GM23338 (cell line): ENCODE data around the gene IGLL5. TPM values are rescaled to one million over a fixed set of nuclear protein-coding genes. Genes with fewer than 3 reads are reported as not detected.

Source experiments
- ATAC-seq: fragments of 200-7000 bp; cut with Tn5 transposase; 3 replicates; pipeline ENCODE4 v1.9.1; 2020
- DNase-seq: peaks from one replicate; pipeline ENCODE4 v3.0.0-alpha.2; 2015; ENCODE audit warnings: low spot score
- H2AFZ ChIP-seq: fragments of 200-600 bp; sonication (generic); 2 replicates; pipeline ENCODE4 v1.8.0; 2016; ENCODE audit warnings: antibody characterized with exemption, mild to moderate bottlenecking, moderate library complexity
- H3F3A ChIP-seq: fragments of 200-600 bp; sonication (generic); replicated peaks from 2 replicates; pipeline ENCODE4 v1.8.0; 2017; ENCODE audit warnings: antibody characterized with exemption, mixed run types, low read depth
- H3K27ac ChIP-seq: fragments of 200-600 bp; sonication (generic); 2 replicates; pipeline ENCODE4 v1.6.1; 2016; ENCODE audit warnings: low read depth
- H3K27me3 ChIP-seq: fragments of 200-600 bp; sonication (generic); 2 replicates; pipeline ENCODE4 v1.8.0; 2016; ENCODE audit warnings: mild to moderate bottlenecking, mixed run types, moderate library complexity; ENCODE audit not compliant: insufficient read depth
- H3K36me3 ChIP-seq: fragments of 200-600 bp; sonication (generic); 2 replicates; pipeline ENCODE4 v1.8.0; 2016; ENCODE audit warnings: mild to moderate bottlenecking; ENCODE audit not compliant: insufficient read depth
- H3K4me1 ChIP-seq: fragments of 200-600 bp; sonication (generic); 2 replicates; pipeline ENCODE4 v1.8.0; 2016; ENCODE audit warnings: mild to moderate bottlenecking, moderate library complexity; ENCODE audit not compliant: insufficient read depth
- H3K4me2 ChIP-seq: fragments of 200-600 bp; sonication (generic); 2 replicates; pipeline ENCODE4 v1.7.1; 2017; ENCODE audit warnings: mixed run types
- H3K4me3 ChIP-seq: fragments of 200-600 bp; sonication (generic); 2 replicates; pipeline ENCODE4 v1.6.1; 2016; ENCODE audit warnings: mixed run types
- H3K79me2 ChIP-seq: fragments of 200-600 bp; sonication (generic); replicated peaks from 2 replicates; pipeline ENCODE4 v1.8.0; 2017; ENCODE audit warnings: mild to moderate bottlenecking; ENCODE audit not compliant: insufficient read depth
- H3K9me2 ChIP-seq: fragments of 200-600 bp; sonication (generic); 2 replicates; pipeline ENCODE4 v1.8.0; 2017; ENCODE audit not compliant: insufficient read depth
- H4K20me1 ChIP-seq: fragments of 200-600 bp; sonication (generic); replicated peaks from 2 replicates; pipeline ENCODE4 v1.8.0; 2017; ENCODE audit warnings: mild to moderate bottlenecking; ENCODE audit not compliant: insufficient read depth
- H3K27ac Mint-ChIP-seq: 2 replicates; pipeline ENCODE4 v1.8.0; 2020; ENCODE audit warnings: inconsistent platforms, mild to moderate bottlenecking, moderate library complexity, mixed read lengths
- H3K27me3 Mint-ChIP-seq: 3 replicates; pipeline ENCODE4 v1.8.0; 2022; ENCODE audit warnings: low read depth, mild to moderate bottlenecking, moderate library complexity, mixed read lengths, inconsistent platforms; ENCODE audit not compliant: insufficient read depth, poor library complexity
- H3K36me3 Mint-ChIP-seq: 3 replicates; pipeline ENCODE4 v1.8.0; 2021; ENCODE audit warnings: low read depth, mild to moderate bottlenecking, inconsistent platforms, moderate library complexity, mixed read lengths
- H3K4me1 Mint-ChIP-seq: 3 replicates; pipeline ENCODE4 v1.8.0; 2020; ENCODE audit warnings: mild to moderate bottlenecking, inconsistent platforms, mixed read lengths
- H3K4me3 Mint-ChIP-seq: 3 replicates; pipeline ENCODE4 v1.8.0; 2021; ENCODE audit warnings: moderate library complexity, mild to moderate bottlenecking, inconsistent platforms, mixed read lengths
- H3K9me3 Mint-ChIP-seq: 3 replicates; pipeline ENCODE4 v1.8.0; 2020; ENCODE audit warnings: moderate library complexity, mild to moderate bottlenecking, inconsistent platforms, mixed read lengths
- CREB1 ChIP-seq: fragments of 250-450 bp; sonication (Bioruptor Pico); IDR thresholded peaks from 2 replicates; pipeline ENCODE4 v1.5.0; 2020; ENCODE audit warnings: low read depth, mild to moderate bottlenecking, moderate library complexity
- CTCF ChIP-seq, 2 experiments: fragments of 200-600 bp in 1 of 2; sonication (generic) in 1 of 2; conservative IDR thresholded peaks; 2 replicates each; pipeline versions ENCODE4 v1.5.1 to v1.6.1; 2016 to 2017; ENCODE audit warnings: antibody characterized with exemption in 2 of 2, low read depth in 2 of 2, mild to moderate bottlenecking in 2 of 2, moderate library complexity in 1 of 2
- ETS1 ChIP-seq: IDR thresholded peaks from 2 replicates; pipeline ENCODE4 v1.6.1; 2016; ENCODE audit warnings: antibody characterized with exemption
- EZH2 ChIP-seq: fragments of 200-600 bp; sonication (generic); IDR thresholded peaks from one replicate; pipeline ENCODE4 v1.8.0; 2017; ENCODE audit warnings: antibody characterized with exemption, mild to moderate bottlenecking, low read depth; ENCODE audit not compliant: unreplicated experiment
- EZH2phosphoT487 ChIP-seq: fragments of 200-600 bp; sonication (generic); IDR thresholded peaks from one replicate; pipeline ENCODE4 v1.8.1; 2018; ENCODE audit warnings: antibody characterized with exemption; ENCODE audit not compliant: unreplicated experiment
- JUNB ChIP-seq: IDR thresholded peaks from one replicate; pipeline ENCODE4 v1.6.1; 2016; ENCODE audit warnings: antibody characterized with exemption; ENCODE audit not compliant: unreplicated experiment
- NANOG ChIP-seq: IDR thresholded peaks from 2 replicates; pipeline ENCODE4 v1.6.1; 2016; ENCODE audit warnings: antibody characterized with exemption, borderline replicate concordance
- POLR2AphosphoS5 ChIP-seq: IDR thresholded peaks from 2 replicates; pipeline ENCODE4 v1.6.1; 2016; ENCODE audit warnings: antibody characterized with exemption, low read depth
- REST ChIP-seq: IDR thresholded peaks from one replicate; pipeline ENCODE4 v1.6.1; 2018; ENCODE audit warnings: antibody characterized with exemption; ENCODE audit not compliant: unreplicated experiment
- STAT1 ChIP-seq: IDR thresholded peaks from one replicate; pipeline ENCODE4 v1.6.1; 2016; ENCODE audit warnings: antibody characterized with exemption; ENCODE audit not compliant: unreplicated experiment
- ZNF114 ChIP-seq: fragments of 250-450 bp; sonication (Bioruptor Pico); IDR thresholded peaks from 2 replicates; pipeline ENCODE4 v1.5.0; 2020; ENCODE audit warnings: mild to moderate bottlenecking, moderate library complexity
- ZNF331 ChIP-seq: fragments of 250-450 bp; sonication (Bioruptor Pico); IDR thresholded peaks from 2 replicates; pipeline ENCODE4 v1.5.0; 2020; ENCODE audit warnings: low read depth, mild to moderate bottlenecking, moderate library complexity
- ZNF462 ChIP-seq: fragments of 250-450 bp; sonication (Bioruptor Pico); IDR thresholded peaks from 2 replicates; pipeline ENCODE4 v1.5.0; 2020; ENCODE audit warnings: mild to moderate bottlenecking, moderate library complexity
- polyA plus RNA-seq: library from polyadenylated mRNA; unstranded; fragments of >200 nt; fragmentation: Nextera tagmentation; extraction: Ambion mirVana; gene quantifications from 2 replicates; pipeline ENCODE4 v1.2.1, GENCODE V29; 2016
- total RNA-seq: library from RNA; depleted of rRNA; stranded (reverse); fragments of >200 nt; shearing (Covaris generic); gene quantifications from 2 replicates; pipeline ENCODE4 v1.2.3, GENCODE V29; 2014

The IGLL5 gene
- total and polyA plus RNA-seq, 2 experiments from 2014 or later: not detected

- Histone ChIP-seq H3K79me2 (no peaks in the 10 kb centered on the region), H3K27ac (no peak overlapping the region), H3K4me2 (no peak overlapping the region), H3K4me1 (no peaks in the 10 kb centered on the region), H3F3A (no peaks in the 10 kb centered on the region), H3K36me3 (no peaks in the 10 kb centered on the region), H2AFZ (no peak overlapping the region), H3K9me2 (no peaks in the 10 kb centered on the region), H4K20me1 (no peaks in the 10 kb centered on the region), H3K27me3 (peaks cover 82% of the 10 kb centered on the region), H3K4me3 (no peak overlapping the region)
- H3K9me3 Mint-ChIP-seq: no peaks in the 10 kb centered on the region; the same call in 2 of the 3 replicates
- peaks cover 45% of the 10 kb centered on the region for H3K27me3 Mint-ChIP-seq
- no peak overlapping the region for H3K4me3 Mint-ChIP-seq
- H3K27ac Mint-ChIP-seq: no peak overlapping the region
- DNase-seq (peak; percentile 88), ATAC-seq (peak; percentile 95)
- no peaks in the 10 kb centered on the region for H3K36me3 Mint-ChIP-seq
- H3K4me1 Mint-ChIP-seq: no peaks in the 10 kb centered on the region
- TF ChIP-seq STAT1: no peak
- no peak for TF ChIP-seq ETS1
- no peak for TF ChIP-seq JUNB
- TF ChIP-seq ZNF462 (CRISPR knock-in tag): 0 out of 2 replicates have a peak, but pooled peaks have one; percentile 25
- TF ChIP-seq CREB1 (CRISPR knock-in tag): no peak
- TF ChIP-seq NANOG: no peak
- TF ChIP-seq EZH2: no peak
- TF ChIP-seq EZH2phosphoT487: no peak
- TF ChIP-seq CTCF (conservative IDR thresholded peaks at IDR 0.05; ENCODE audit: low read depth in 2 of 2): peak; percentile 74 to 81
- no peak for TF ChIP-seq ZNF331
- no peak for TF ChIP-seq ZNF114 (CRISPR knock-in tag)
- TF ChIP-seq REST: no peak
- no peak for TF ChIP-seq POLR2AphosphoS5
Observed at GRCh38 chr22:22884010-22884887, 3.4 kb upstream of the IGLL5 start.
